GM21528 (cell line): Measurements from ENCODE around the gene RAPGEF4.

Experiments used
- ATAC-seq: cut with Tn5 transposase; IDR thresholded peaks from one replicate; pipeline ENCODE4 v1.9.1; 2021; ENCODE audit warnings: mild to moderate bottlenecking, moderate library complexity; ENCODE audit not compliant: unreplicated experiment, low FRiP score

Gene RAPGEF4

GRCh38 chr2:172735582-172736423, at the start of gene RAPGEF4:
TSS of gene RAPGEF4 (plus strand) at chr2:172735845. CDS start at chr2:172735984, 139 bp downstream.
- no peak for ATAC-seq

- no peak for ATAC-seq
Measured at GRCh38 chr2:172693037-172693436, 42.6 kb upstream of the RAPGEF4 start.

- ATAC-seq, result no peak
Measured at GRCh38 chr2:172693529-172694455, 41.9 kb upstream of the RAPGEF4 start.

GRCh38 chr2:172697296-172697695, 38.3 kb upstream of the RAPGEF4 start:
- no peak for ATAC-seq

GRCh38 chr2:172698041-172698863, 37.4 kb upstream of the RAPGEF4 start:
- no peak for ATAC-seq

GRCh38 chr2:172701250-172701649, 34.4 kb upstream of the RAPGEF4 start:
- no peak for ATAC-seq

GRCh38 chr2:172702451-172702850, 33.2 kb upstream of the RAPGEF4 start:
- ATAC-seq, result no peak

GRCh38 chr2:172704072-172704936, 31.3 kb upstream of the RAPGEF4 start:
- no peak for ATAC-seq

- ATAC-seq, result no peak
Measured at GRCh38 chr2:172705352-172705751, 30.3 kb upstream of the RAPGEF4 start.

GRCh38 chr2:172708247-172708646, 27.4 kb upstream of the RAPGEF4 start:
- no peak for ATAC-seq

GRCh38 chr2:172709566-172710291, 25.9 kb upstream of the RAPGEF4 start:
- no peak for ATAC-seq

- no peak for ATAC-seq
Measured at GRCh38 chr2:172710584-172711047, 25.0 kb upstream of the RAPGEF4 start.

- ATAC-seq, result no peak
Measured at GRCh38 chr2:172711110-172711509, 24.5 kb upstream of the RAPGEF4 start.

- ATAC-seq, result no peak
Measured at GRCh38 chr2:172712251-172712650, 23.4 kb upstream of the RAPGEF4 start.

GRCh38 chr2:172713365-172713875, 22.2 kb upstream of the RAPGEF4 start:
- ATAC-seq, result no peak

GRCh38 chr2:172722481-172722880, 13.2 kb upstream of the RAPGEF4 start:
- ATAC-seq, result no peak

GRCh38 chr2:172723286-172723685, 12.4 kb upstream of the RAPGEF4 start:
- ATAC-seq, result no peak

GRCh38 chr2:172724724-172725123, 10.9 kb upstream of the RAPGEF4 start:
- no peak for ATAC-seq

- ATAC-seq, result no peak
Measured at GRCh38 chr2:172725284-172725683, 10.4 kb upstream of the RAPGEF4 start.
